ENCODE measurements around the gene LCN2. TPM values are rescaled to one million over a fixed set of nuclear protein-coding genes. Genes with fewer than 3 reads are reported as not detected.

Gene LCN2
- total RNA-seq, 1 experiment from 2014 or later: 153 TPM

DNA sequence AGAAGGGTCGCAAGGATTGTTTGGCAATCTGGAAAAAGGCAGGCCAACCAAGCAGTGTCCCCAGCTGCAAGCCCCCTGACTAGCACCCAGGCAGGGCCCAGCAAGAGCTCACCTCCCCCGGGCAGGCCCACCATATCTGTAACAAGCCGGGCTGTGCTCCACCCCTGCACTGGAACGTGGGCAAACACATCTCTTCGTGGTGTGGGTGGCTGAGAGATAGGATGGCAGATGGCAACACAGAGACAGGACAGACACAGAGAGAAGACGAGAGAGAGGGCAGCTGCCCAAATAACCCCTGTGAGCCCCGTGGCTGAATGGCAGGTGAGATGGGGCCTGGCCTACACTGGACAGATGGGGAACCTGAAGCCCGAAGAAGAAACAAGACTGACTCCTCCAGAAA lies 20.2 kb downstream of the LCN2 start:
- CTCF ChIA-PET: no interaction called here
- intact Hi-C loops (cut with micrococcal nuclease): no loop called here
- H3K36me3 ChIP-seq (ENCODE audit: low read depth, low read length): peaks cover 3% of the 10 kb centered on the region

DNA sequence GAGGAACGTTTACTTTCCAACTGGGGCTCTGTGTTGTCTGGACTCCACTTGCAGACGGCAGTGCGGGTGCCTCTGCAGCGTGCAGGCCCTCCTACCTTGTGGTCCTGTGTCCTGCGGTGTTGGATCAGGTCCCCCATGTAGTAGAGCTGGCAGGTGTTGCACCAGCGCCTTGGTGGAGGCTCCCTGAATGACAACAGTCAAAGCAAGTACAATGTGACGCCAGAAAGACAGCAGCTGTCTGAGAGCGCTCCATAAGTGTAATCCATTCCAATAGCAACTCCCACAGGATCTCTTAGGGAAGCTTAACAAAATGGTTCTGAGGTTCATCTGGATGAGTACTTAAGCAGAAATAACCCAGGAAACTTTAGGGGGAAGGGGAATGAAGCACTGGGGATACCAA lies 20.7 kb downstream of the LCN2 start:
- CTCF ChIA-PET: no interaction called here
- no peak overlapping the region for H3K9ac ChIP-seq (ENCODE audit: low read length)
- intact Hi-C loops (cut with micrococcal nuclease): no loop called here

More for the DNA sequence above, 20.2 kb downstream of the LCN2 start:
- TF ChIP-seq EZH2 (IDR thresholded peaks at IDR 0.05; ENCODE audit: low read length, unreplicated experiment): no peak
- no peak for TF ChIP-seq EZH2phosphoT487 (IDR thresholded peaks at IDR 0.05; ENCODE audit: borderline replicate concordance, low read length)
- TF ChIP-seq, protein P1, sequence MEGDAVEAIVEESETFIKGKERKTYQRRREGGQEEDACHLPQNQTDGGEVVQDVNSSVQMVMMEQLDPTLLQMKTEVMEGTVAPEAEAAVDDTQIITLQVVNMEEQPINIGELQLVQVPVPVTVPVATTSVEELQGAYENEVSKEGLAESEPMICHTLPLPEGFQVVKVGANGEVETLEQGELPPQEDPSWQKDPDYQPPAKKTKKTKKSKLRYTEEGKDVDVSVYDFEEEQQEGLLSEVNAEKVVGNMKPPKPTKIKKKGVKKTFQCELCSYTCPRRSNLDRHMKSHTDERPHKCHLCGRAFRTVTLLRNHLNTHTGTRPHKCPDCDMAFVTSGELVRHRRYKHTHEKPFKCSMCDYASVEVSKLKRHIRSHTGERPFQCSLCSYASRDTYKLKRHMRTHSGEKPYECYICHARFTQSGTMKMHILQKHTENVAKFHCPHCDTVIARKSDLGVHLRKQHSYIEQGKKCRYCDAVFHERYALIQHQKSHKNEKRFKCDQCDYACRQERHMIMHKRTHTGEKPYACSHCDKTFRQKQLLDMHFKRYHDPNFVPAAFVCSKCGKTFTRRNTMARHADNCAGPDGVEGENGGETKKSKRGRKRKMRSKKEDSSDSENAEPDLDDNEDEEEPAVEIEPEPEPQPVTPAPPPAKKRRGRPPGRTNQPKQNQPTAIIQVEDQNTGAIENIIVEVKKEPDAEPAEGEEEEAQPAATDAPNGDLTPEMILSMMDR (conservative IDR thresholded peaks at IDR 0.05; ENCODE audit: low read depth, low read length): no peak
- ATAC-seq (no peak), DNase-seq (no peak)
- no peaks in the 10 kb centered on the region for H4K20me1 ChIP-seq (ENCODE audit: low read length)
- no peaks in the 10 kb centered on the region for H3F3A ChIP-seq (ENCODE audit: low read length, unreplicated experiment)
- H2AFZ ChIP-seq (ENCODE audit: low read length): no peak overlapping the region
- no peak overlapping the region for H3K4me2 ChIP-seq (ENCODE audit: low read length)
- no peaks in the 10 kb centered on the region for H3K9me3 ChIP-seq (ENCODE audit: low read length)
- no peaks in the 10 kb centered on the region for H3K27me3 ChIP-seq (ENCODE audit: low read length)
- no peaks in the 10 kb centered on the region for H3K79me2 ChIP-seq (ENCODE audit: low read length)
- H3K27ac ChIP-seq (ENCODE audit: low read length): no peak overlapping the region
- no peak overlapping the region for H3K4me3 ChIP-seq (ENCODE audit: low read length)
- no TSS peak for BruUV-seq (replicated peaks)
- no peak overlapping the region for H3K9ac ChIP-seq (ENCODE audit: low read length)
- POLR2A ChIA-PET (ENCODE audit: unreplicated experiment): no interaction called here
- no peaks in the 10 kb centered on the region for H3K9me2 ChIP-seq (replicated peaks; ENCODE audit: low read length)
- no peaks in the 10 kb centered on the region for H3K4me1 ChIP-seq (ENCODE audit: insufficient read depth, low read length)

GRCh38 chr9:128174062-128174461 lies 24.8 kb downstream of the LCN2 start:
- TF ChIP-seq EZH2 (IDR thresholded peaks at IDR 0.05; ENCODE audit: low read length, unreplicated experiment) (no peak), EZH2phosphoT487 (IDR thresholded peaks at IDR 0.05; ENCODE audit: borderline replicate concordance, low read length) (no peak)
- TF ChIP-seq, protein P1 (conservative IDR thresholded peaks at IDR 0.05; ENCODE audit: low read depth, low read length): no peak
- Histone ChIP-seq H2AFZ (ENCODE audit: low read length) (no peak overlapping the region), H3K4me1 (ENCODE audit: insufficient read depth, low read length) (no peaks in the 10 kb centered on the region), H3K9me2 (replicated peaks; ENCODE audit: low read length) (no peaks in the 10 kb centered on the region), H4K20me1 (ENCODE audit: low read length) (no peaks in the 10 kb centered on the region), H3K4me2 (ENCODE audit: low read length) (no peak overlapping the region), H3K27me3 (ENCODE audit: low read length) (no peaks in the 10 kb centered on the region), H3K9ac (ENCODE audit: low read length) (no peak overlapping the region), H3K36me3 (ENCODE audit: low read depth, low read length) (no peaks in the 10 kb centered on the region; the same call in 1 of the 2 replicates), H3K4me3 (ENCODE audit: low read length) (no peak overlapping the region), H3K9me3 (ENCODE audit: low read length) (no peaks in the 10 kb centered on the region), H3K79me2 (ENCODE audit: low read length) (no peaks in the 10 kb centered on the region), H3K27ac (ENCODE audit: low read length) (no peak overlapping the region), H3F3A (ENCODE audit: low read length, unreplicated experiment) (no peaks in the 10 kb centered on the region)
- no peak for DNase-seq
- ChIA-PET POLR2A (ENCODE audit: unreplicated experiment) (no interaction called here), CTCF (no interaction called here)
- no peak for ATAC-seq
- no TSS peak for BruUV-seq (replicated peaks)
- intact Hi-C loops (cut with micrococcal nuclease): no loop called here

More for the DNA sequence above, 20.7 kb downstream of the LCN2 start:
- H3K9me2 ChIP-seq (replicated peaks; ENCODE audit: low read length): no peaks in the 10 kb centered on the region
- TF ChIP-seq EZH2phosphoT487 (IDR thresholded peaks at IDR 0.05; ENCODE audit: borderline replicate concordance, low read length): no peak
- TF ChIP-seq, protein P1 (conservative IDR thresholded peaks at IDR 0.05; ENCODE audit: low read depth, low read length): no peak
- no peak for TF ChIP-seq EZH2 (IDR thresholded peaks at IDR 0.05; ENCODE audit: low read length, unreplicated experiment)
- H4K20me1 ChIP-seq (ENCODE audit: low read length): no peaks in the 10 kb centered on the region
- no peaks in the 10 kb centered on the region for H3F3A ChIP-seq (ENCODE audit: low read length, unreplicated experiment)
- peaks cover 3% of the 10 kb centered on the region for H3K36me3 ChIP-seq (ENCODE audit: low read depth, low read length)
- no peak overlapping the region for H3K4me3 ChIP-seq (ENCODE audit: low read length)
- POLR2A ChIA-PET (ENCODE audit: unreplicated experiment): no interaction called here
- no peak overlapping the region for H3K27ac ChIP-seq (ENCODE audit: low read length)
- no peak overlapping the region for H2AFZ ChIP-seq (ENCODE audit: low read length)
- H3K79me2 ChIP-seq (ENCODE audit: low read length): no peaks in the 10 kb centered on the region
- no peaks in the 10 kb centered on the region for H3K27me3 ChIP-seq (ENCODE audit: low read length)
- H3K4me1 ChIP-seq (ENCODE audit: insufficient read depth, low read length): no peaks in the 10 kb centered on the region
- H3K4me2 ChIP-seq (ENCODE audit: low read length): no peak overlapping the region
- ATAC-seq (no peak), DNase-seq (no peak)
- BruUV-seq (replicated peaks): no TSS peak
- no peaks in the 10 kb centered on the region for H3K9me3 ChIP-seq (ENCODE audit: low read length)

Measured in PC-3 (cell line).